ENCODE measurements around the gene XKR8. TPM values are rescaled to one million over a fixed set of nuclear protein-coding genes. Genes with fewer than 3 reads are reported as not detected.

The XKR8 gene
- polyA plus RNA-seq, 1 donor from 2014 or later = not detected

GRCh38 chr1:27955076-27955475 lies 4.7 kb upstream of the XKR8 start:
- no peaks in the 10 kb centered on the region for H3K27me3 ChIP-seq (ENCODE audit: insufficient read depth, low read depth, low read length)
- H4K20me1 ChIP-seq (ENCODE audit: insufficient read depth) = no peaks in the 10 kb centered on the region
- no peak for TF ChIP-seq TAF1 (IDR thresholded peaks at IDR 0.05; ENCODE audit: low read depth)
- TF ChIP-seq, protein P1, sequence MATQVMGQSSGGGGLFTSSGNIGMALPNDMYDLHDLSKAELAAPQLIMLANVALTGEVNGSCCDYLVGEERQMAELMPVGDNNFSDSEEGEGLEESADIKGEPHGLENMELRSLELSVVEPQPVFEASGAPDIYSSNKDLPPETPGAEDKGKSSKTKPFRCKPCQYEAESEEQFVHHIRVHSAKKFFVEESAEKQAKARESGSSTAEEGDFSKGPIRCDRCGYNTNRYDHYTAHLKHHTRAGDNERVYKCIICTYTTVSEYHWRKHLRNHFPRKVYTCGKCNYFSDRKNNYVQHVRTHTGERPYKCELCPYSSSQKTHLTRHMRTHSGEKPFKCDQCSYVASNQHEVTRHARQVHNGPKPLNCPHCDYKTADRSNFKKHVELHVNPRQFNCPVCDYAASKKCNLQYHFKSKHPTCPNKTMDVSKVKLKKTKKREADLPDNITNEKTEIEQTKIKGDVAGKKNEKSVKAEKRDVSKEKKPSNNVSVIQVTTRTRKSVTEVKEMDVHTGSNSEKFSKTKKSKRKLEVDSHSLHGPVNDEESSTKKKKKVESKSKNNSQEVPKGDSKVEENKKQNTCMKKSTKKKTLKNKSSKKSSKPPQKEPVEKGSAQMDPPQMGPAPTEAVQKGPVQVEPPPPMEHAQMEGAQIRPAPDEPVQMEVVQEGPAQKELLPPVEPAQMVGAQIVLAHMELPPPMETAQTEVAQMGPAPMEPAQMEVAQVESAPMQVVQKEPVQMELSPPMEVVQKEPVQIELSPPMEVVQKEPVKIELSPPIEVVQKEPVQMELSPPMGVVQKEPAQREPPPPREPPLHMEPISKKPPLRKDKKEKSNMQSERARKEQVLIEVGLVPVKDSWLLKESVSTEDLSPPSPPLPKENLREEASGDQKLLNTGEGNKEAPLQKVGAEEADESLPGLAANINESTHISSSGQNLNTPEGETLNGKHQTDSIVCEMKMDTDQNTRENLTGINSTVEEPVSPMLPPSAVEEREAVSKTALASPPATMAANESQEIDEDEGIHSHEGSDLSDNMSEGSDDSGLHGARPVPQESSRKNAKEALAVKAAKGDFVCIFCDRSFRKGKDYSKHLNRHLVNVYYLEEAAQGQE (IDR thresholded peaks at IDR 0.05; ENCODE audit: borderline replicate concordance) = no peak
- TF ChIP-seq EP300 (conservative IDR thresholded peaks at IDR 0.05; ENCODE audit: poor library complexity, severe bottlenecking) = no peak
- no peak for TF ChIP-seq RAD21 (conservative IDR thresholded peaks at IDR 0.05)
- no peak for TF ChIP-seq SMC3 (conservative IDR thresholded peaks at IDR 0.05; ENCODE audit: poor library complexity)
- no peak for TF ChIP-seq MXI1 (conservative IDR thresholded peaks at IDR 0.05; ENCODE audit: poor library complexity, severe bottlenecking)
- no peak overlapping the region for H3K4me3 ChIP-seq (ENCODE audit: low read length)
- H3K9me2 ChIP-seq (ENCODE audit: insufficient read depth, low read length) = no peaks in the 10 kb centered on the region
- H3K27ac ChIP-seq (ENCODE audit: low read length) = no peak overlapping the region
- H3K9ac ChIP-seq (ENCODE audit: low read length) = no peak overlapping the region
- no peaks in the 10 kb centered on the region for H3K9me3 ChIP-seq (ENCODE audit: low read length)
- no peak overlapping the region for H3K4me2 ChIP-seq (ENCODE audit: low read length)
- H3F3A ChIP-seq (ENCODE audit: insufficient read depth, low read length, poor library complexity, severe bottlenecking) = no peaks in the 10 kb centered on the region
- no peak overlapping the region for H2AFZ ChIP-seq (ENCODE audit: low read depth, low read length)
- no peaks in the 10 kb centered on the region for H3K79me2 ChIP-seq (replicated peaks; ENCODE audit: insufficient read depth, low read length)
- H3K36me3 ChIP-seq (ENCODE audit: insufficient read depth, low read length) = no peaks in the 10 kb centered on the region

DNA sequence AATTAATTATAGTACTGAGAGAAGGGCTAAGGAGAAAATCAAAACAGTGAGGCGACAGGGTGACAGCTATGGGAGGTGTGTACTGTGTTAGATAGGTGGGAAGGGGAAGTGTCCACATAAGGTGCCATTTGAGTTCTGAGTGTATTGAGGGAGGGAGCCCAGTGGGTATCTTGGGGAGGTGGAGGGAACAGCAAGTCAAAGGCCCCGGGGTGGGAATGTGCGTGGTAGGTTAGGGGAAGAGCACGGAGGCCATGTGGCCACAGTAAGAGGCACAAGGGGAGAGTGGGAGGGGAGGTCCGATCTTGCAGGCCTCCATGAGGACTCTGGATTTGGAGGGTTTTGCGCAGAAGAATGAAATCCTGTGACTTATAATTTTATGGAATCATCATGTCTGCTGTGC lies 3.0 kb upstream of the XKR8 start:
- no peak for TF ChIP-seq MXI1 (conservative IDR thresholded peaks at IDR 0.05; ENCODE audit: poor library complexity, severe bottlenecking)
- no peak for TF ChIP-seq TAF1 (IDR thresholded peaks at IDR 0.05; ENCODE audit: low read depth)
- TF ChIP-seq EZH2 (IDR thresholded peaks at IDR 0.05; ENCODE audit: borderline replicate concordance, insufficient read depth, low read length, poor library complexity, severe bottlenecking) = no peak
- TF ChIP-seq, protein P1 (IDR thresholded peaks at IDR 0.05; ENCODE audit: borderline replicate concordance) = no peak
- TF ChIP-seq RAD21 (conservative IDR thresholded peaks at IDR 0.05) = no peak
- TF ChIP-seq EP300 (conservative IDR thresholded peaks at IDR 0.05; ENCODE audit: poor library complexity, severe bottlenecking) = no peak
- TF ChIP-seq POLR2AphosphoS5 (IDR thresholded peaks at IDR 0.05) = no peak
- TF ChIP-seq, protein P2, sequence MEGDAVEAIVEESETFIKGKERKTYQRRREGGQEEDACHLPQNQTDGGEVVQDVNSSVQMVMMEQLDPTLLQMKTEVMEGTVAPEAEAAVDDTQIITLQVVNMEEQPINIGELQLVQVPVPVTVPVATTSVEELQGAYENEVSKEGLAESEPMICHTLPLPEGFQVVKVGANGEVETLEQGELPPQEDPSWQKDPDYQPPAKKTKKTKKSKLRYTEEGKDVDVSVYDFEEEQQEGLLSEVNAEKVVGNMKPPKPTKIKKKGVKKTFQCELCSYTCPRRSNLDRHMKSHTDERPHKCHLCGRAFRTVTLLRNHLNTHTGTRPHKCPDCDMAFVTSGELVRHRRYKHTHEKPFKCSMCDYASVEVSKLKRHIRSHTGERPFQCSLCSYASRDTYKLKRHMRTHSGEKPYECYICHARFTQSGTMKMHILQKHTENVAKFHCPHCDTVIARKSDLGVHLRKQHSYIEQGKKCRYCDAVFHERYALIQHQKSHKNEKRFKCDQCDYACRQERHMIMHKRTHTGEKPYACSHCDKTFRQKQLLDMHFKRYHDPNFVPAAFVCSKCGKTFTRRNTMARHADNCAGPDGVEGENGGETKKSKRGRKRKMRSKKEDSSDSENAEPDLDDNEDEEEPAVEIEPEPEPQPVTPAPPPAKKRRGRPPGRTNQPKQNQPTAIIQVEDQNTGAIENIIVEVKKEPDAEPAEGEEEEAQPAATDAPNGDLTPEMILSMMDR (IDR thresholded peaks at IDR 0.05; ENCODE audit: poor library complexity, severe bottlenecking) = no peak
- TF ChIP-seq SMC3 (conservative IDR thresholded peaks at IDR 0.05; ENCODE audit: poor library complexity) = no peak
- H3K9me3 ChIP-seq (ENCODE audit: low read length) = no peaks in the 10 kb centered on the region
- no peaks in the 10 kb centered on the region for H4K20me1 ChIP-seq (ENCODE audit: insufficient read depth)
- no peak overlapping the region for H3K4me2 ChIP-seq (ENCODE audit: low read length)
- H3K9me2 ChIP-seq (ENCODE audit: insufficient read depth, low read length) = no peaks in the 10 kb centered on the region
- no peak overlapping the region for H3K9ac ChIP-seq (ENCODE audit: low read length)
- H2AFZ ChIP-seq (ENCODE audit: low read depth, low read length) = no peak overlapping the region
- H3K79me2 ChIP-seq (replicated peaks; ENCODE audit: insufficient read depth, low read length) = no peaks in the 10 kb centered on the region
- H3K27ac ChIP-seq (ENCODE audit: low read length) = no peak overlapping the region
- H3K36me3 ChIP-seq (ENCODE audit: insufficient read depth, low read length) = no peaks in the 10 kb centered on the region
- H3F3A ChIP-seq (ENCODE audit: insufficient read depth, low read length, poor library complexity, severe bottlenecking) = no peaks in the 10 kb centered on the region
- H3K4me3 ChIP-seq (ENCODE audit: low read length) = no peak overlapping the region
- H3K27me3 ChIP-seq (ENCODE audit: insufficient read depth, low read depth, low read length) = no peaks in the 10 kb centered on the region
